GM12873 (cell line): ENCODE measurements around the gene AREL1.

ENCODE experiments used
- TF ChIP-seq, protein P1 (sequence below): IDR thresholded peaks from 2 replicates; pipeline ENCODE4 v1.5.1; 2012; ENCODE audit warnings: low read depth, mild to moderate bottlenecking, moderate library complexity, low read length, control low read depth; ENCODE audit not compliant: insufficient read depth; ENCODE audit errors: missing control alignments

The AREL1 gene

DNA sequence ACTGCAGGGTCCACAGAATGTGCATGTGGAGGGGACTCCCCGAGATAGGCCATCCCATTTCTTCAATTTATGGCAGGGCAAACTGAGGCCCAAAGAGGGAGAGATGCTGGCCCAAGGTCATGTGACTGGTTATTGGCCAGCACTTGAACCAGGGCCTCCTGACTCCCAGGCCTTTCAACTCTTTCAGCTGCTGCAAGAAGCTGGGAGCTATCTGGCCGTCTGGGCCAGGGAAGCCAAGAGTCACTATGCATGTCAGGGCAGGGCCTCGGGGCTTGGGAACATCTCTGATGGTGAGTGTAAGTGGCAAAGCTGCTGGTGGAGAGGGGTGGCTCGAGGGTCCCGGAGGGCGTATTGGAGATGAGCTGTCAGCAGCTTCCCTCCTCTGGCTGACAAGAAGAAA lies 91.3 kb downstream of the AREL1 start:
- TF ChIP-seq, protein P1, sequence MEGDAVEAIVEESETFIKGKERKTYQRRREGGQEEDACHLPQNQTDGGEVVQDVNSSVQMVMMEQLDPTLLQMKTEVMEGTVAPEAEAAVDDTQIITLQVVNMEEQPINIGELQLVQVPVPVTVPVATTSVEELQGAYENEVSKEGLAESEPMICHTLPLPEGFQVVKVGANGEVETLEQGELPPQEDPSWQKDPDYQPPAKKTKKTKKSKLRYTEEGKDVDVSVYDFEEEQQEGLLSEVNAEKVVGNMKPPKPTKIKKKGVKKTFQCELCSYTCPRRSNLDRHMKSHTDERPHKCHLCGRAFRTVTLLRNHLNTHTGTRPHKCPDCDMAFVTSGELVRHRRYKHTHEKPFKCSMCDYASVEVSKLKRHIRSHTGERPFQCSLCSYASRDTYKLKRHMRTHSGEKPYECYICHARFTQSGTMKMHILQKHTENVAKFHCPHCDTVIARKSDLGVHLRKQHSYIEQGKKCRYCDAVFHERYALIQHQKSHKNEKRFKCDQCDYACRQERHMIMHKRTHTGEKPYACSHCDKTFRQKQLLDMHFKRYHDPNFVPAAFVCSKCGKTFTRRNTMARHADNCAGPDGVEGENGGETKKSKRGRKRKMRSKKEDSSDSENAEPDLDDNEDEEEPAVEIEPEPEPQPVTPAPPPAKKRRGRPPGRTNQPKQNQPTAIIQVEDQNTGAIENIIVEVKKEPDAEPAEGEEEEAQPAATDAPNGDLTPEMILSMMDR = no peak

DNA sequence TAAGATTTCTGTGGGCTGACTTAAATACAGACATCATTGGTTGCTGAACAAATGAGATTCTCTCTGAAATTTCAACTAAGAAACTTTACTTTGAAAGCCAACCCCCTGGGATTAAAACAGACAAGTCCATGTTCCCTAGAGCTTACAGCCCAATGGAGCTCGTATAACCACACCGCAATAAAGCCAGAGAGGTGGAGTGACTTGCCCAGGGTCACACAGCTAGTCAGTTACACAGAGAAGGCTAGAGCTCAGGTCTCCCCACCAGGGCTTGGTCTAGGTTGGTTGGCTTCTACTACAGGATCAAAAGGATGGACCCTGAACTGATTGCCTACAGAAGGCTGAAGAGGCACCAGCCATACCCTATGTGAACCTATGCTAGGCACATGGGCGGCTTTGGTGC lies 92.0 kb downstream of the AREL1 start:
- TF ChIP-seq, protein P1 = no peak

DNA sequence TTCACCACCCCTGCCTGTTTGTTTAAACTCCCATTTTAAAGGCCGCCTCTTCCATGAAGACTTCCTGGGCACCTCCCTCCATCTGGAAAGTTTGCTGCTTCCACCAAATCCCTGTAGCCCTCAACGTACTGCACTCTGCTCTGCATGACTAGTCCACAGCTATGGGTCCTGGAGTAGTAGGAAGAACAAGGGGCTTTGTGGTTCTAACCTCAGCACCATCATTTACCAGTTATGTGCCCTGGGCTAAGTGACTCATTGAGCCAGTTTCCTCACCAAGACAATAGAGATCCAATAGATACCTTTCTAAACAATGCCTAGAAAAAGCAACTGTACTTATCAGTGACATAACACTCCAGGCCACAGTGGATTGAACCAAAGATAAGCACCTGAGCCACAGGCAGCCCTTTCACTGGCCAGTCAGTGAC lies 92.4 kb downstream of the AREL1 start:
- TF ChIP-seq, protein P1 = no peak

DNA sequence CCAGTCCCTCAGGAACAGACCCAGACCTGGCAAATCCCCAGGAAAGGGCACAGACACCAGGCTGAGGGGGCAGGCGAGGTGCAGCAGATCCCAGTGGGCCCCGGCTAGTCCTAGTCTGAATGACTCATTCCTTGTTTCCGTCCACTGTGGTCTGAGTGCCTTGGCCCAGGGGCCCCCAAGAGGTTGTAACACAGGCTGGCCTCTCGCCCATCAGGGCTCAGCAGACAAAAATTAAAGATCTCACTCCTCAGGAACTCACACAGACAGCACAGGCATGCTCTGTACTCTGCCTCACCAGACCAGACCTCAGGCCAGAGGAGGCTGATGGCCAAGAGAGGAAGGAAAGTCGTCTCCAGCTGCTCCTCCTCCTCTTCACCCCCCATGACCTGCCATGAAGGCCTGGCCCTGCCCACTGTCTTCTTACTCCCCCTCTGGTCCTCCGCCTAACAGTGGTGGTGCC lies 93.2 kb downstream of the AREL1 start:
- TF ChIP-seq, protein P1 = no peak

DNA sequence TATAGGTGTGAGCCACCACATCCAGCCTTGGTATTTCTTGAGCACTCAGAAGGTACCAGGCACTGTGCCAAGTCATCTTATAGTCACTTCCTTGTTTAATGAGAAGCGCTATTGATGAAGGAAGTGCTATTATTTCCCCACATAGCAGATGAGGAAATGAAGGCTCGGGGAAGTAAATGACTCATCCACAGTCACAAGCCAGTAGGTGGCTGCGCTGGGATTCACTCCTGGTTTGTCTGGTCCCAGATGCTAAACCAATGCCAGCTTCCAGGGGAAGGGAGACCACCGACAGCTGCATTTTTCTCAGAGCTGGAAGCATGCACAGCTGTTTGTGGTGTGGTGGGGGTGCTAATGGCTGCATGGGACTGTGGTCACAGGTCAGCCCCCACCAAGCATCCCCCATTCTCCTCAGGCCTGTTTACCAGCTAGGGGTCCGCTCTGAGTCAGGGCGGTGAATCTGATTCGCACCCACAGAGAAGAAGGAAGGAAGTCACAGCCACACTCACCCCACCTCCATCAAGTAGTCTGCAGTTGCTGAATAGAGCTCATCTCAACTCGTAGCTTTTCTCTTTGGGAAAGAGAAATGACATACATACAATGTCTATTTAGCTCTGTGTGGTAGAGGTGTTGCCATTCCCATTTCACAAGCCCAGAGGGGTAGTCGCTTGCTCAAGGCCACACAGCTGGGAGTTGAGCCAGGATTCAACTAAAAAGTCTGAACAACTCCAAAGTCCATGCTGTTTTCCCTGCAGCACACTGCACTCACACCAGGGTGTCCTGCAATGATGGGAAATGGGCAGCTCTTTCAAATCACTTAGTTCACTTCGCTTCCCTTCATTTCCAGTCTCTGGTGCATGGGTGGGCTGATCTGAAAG lies 94.6 kb downstream of the AREL1 start:
- TF ChIP-seq, protein P1 = no peak

DNA sequence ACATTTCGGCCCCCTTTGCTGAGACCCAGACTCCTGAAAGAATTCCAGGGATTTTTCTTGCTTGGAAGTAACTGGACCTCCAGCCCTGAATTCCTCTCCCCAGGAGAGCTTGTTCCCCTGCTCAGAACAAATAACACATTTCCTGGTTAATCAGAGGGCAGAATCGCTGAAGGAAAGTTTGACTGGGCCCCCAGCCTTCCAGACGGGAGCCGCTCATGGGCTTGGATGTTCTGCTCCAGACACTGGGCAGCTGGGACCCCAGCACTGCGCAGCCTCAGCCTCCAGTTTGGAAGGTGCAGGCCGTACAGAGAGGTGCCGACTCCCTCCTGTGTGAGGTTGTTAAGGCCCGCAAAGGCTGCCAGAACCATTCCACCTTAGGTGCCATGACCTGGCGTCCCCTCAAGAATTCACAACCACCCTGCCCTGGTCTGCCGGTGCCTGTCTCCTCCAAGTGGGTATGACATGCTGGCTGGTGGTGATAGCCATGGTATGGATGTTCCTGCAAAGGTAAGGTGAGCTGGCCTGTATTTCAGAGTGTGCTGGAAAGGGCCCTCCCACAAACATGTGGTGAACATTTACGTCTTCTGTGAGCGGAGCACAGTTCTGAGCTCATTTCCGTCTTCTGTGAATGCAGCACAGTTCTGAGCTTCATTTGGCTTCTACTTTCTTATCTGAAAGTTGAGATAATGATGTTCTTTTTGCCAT lies 95.7 kb downstream of the AREL1 start:
- TF ChIP-seq, protein P1 = no peak

DNA sequence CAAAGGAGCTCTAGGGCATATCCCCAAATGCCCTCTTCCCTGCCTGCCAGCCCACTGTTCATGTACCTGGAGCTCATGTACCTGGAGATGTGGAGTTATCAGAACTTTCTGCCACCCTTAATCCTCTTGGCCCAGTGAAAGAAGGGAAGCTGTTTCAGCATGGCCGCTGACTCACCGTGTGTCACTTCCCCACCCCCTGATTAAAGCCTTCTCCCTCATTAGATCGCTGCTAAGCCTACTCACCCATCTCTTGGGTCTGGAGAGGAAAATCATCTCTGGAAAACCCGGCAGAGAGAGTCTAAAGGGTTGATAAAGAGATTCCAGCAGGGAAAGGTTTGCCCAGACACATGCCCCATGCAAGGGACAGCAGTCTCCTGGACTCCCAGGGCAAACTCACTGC lies 96.4 kb downstream of the AREL1 start:
- TF ChIP-seq, protein P1 = no peak
